Activated gamma-delta T cell (primary cell): Measurements from ENCODE around the gene KRTAP12-2.
"Not testable (repeated sequence)": the region's sequence is repeated elsewhere in the genome, so short reads cannot be mapped to it uniquely, and the experiment has no call there.

Experiments used
- DNase-seq: peaks from one replicate; lab custom pipeline; 2025; lab: John Stamatoyannopoulos, UW

KRTAP12-2 gene

DNA sequence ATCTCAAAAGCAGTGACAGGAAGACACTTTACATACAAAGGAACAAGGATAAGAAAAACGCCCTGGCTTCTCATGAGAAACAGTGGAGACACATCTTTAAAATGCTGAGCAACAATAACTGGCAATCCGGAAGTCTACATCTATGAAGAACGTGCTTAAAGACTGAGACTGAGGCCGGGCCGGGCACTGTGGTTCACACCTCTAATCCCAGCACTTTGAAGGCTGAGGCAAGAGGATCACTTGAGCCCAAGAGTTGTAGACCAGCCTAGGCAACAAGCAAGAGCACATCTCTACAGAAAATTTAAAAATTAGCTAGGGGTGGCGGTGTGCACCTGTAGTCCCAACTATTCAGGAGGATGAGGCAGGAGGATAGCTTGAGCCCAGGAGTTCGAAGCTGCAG, 17.4 kb upstream of the KRTAP12-2 start:
- no peak for DNase-seq

DNA sequence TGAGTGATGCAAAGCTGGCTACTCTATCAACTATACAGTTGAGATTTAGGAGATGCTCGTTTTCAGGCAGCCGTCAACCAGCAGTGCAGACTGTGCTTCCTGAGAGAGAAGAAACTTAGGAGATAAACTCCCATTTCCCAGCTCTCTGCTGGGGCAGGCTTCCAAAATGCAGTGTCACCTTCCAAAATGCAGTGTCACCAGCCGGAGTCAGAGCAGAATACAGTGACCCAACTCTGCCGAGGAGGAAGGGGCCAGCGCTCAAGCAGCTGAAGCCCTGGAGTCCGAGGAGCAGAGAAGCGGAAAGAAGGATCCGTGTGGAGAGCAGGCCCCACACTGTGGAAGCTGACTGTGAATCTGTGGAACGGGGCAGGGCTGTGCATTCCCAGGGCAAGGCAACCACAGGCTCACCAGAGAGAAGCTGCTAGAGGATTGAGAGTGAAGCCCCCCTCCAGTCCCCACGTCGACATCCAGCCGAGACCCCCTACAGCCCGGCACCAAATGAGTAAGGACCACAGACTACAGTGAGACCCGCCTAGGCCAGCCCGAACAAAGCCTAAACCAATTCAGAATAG, 15.9 kb upstream of the KRTAP12-2 start:
- DNase-seq, result no peak

DNA sequence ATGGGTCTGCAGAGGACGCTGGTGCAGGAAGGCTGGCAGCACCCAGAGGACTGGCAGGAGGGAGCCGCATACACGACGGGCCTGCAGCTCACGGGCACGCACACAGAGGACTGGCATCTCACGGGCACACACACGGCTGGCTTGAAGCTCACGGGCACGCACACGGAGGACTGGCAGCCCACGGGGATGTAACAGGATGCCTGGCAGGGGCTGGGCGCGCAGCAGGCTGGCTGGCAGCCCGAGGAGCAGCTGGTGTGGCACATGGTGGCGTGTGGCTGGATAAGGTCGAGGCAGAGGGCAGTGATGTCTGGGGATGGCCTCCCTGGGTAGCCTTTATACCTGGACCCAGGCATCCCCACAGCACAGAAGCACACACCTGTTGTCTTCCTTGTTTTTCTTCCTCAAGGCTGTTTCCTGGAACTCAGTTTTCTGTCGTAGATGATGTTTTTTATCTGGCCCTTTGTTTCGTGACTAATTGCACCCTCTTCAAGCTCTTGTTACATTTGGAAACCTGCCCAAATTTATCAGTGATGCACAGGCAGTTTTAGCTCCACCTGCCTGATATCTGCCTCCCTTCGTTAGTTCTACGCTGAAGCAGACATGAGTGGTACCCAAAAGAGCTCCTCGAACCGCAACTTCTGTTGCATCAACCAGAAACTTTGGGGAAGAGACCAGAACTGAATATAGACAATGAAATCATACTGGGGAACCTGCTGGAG, 15.3 kb upstream of the KRTAP12-2 start, which contains the start of gene KRTAP12-1:
Gene KRTAP12-1 (minus strand): TSS at position 303 of the 719 bp plus-strand sequence. CDS start 40 bp downstream, at position 263.
- no peak for DNase-seq

DNA sequence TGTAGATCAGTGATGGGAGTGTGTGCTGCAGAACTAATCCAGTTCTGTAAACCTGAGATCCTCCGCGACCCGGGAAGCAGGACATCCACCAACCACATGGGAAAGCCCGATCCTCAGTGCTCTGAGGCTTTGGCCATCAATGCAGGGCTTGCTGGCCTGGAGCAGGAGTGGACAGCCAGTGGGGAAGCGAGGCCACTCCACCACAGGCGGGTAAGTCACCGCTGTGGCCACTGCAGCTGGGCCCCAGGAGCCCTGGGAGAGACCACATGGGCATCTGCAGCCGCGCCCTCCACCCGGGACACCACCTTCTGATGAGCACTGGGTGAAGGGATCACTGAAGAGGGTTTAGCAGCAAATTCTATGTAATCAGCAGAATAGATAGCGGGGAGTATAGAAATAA, 14.4 kb upstream of the KRTAP12-2 start:
- no peak for DNase-seq

DNA sequence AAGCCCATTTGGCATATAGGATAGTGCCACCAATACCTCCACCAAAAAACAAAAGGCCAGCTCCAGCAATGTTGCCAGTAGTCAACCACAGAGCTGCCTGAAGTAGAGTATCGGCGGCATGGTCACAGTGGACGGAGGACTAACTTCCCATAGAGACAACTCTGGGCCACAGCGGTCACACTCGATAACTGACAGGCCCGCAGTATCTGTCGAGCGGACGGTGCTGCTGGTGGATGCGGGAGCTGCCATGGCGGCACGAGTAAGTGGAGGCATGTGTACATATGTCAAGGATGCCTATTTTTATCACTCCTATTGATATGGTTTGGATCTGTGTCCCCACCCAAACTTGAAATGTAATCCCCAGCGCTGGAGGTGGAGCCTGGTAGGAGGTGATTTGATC, 11.2 kb upstream of the KRTAP12-2 start:
- DNase-seq, result no peak

DNA sequence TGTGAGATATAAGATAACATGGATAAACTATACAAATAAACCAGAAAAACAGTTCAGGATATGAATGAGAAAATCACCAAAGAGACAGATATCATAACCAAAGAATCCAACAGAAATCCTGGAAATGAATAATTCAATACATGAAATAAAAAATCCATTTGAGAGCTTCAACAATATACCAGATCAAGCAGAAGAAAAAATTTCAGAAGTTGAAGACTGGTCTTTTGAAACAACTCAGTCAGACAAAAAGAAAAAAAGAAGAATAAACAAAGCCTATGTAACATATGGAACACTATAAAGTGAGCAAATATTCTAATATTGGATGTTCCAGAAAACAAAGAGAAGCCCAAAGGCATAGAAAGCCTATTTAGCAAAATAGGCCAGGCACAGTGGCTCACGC, 5.2 kb upstream of the KRTAP12-2 start:
- no peak for DNase-seq

DNA sequence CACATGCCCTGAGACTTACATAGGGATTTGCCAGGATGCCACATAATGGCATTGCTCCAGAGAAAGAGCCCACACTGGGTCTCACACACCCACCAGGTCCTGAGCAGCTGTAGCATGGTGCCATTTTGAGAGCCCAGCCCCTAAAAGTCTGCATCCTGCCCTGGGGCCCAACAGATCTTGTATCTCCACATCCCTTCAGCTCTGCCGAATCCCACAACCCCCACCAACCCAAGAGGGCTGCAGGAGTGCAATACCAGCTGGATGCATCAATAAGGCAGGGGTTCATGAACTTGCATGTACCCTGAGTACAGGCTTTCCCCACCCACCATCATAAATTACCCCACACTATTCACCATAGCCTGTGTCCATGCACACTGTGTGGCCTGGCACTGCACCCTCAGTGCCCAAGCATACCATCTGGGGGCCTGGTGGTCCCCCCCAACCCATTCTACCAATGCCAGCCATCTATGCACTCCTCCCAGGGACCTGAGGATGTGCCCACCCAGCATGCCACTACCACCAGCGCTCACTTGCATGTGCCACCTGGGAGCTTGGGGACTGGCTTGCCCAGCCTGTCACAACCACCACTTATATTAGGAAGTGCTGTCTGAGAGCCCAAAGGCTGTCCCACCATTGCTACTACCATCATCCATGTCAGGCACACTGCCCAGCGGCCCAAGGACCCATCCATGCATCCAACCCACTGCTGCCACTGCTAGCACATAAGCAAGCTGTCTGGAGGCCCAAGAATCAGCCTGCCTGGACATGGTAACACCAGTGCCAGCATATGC, 4.1 kb upstream of the KRTAP12-2 start:
- DNase-seq, result no peak

DNA sequence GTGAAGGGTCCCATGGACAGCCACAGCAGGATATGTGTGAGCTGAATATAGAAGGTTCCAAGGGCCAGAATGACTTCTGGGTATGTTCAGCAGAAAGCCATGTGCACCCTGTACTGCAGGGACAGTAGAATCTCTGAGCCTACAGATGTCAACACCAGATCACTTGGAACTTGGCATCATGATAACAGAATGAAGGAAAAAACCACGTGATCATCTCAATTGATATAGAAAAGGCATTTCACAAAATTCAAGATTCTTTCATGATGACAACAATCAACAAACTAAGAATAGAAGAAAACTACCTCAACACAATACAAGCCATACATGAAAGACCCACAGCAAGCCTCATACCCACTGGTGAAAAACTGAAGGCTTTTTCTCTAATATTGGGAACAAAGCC, 885 bp upstream of the KRTAP12-2 start:
- no peak for DNase-seq

DNA sequence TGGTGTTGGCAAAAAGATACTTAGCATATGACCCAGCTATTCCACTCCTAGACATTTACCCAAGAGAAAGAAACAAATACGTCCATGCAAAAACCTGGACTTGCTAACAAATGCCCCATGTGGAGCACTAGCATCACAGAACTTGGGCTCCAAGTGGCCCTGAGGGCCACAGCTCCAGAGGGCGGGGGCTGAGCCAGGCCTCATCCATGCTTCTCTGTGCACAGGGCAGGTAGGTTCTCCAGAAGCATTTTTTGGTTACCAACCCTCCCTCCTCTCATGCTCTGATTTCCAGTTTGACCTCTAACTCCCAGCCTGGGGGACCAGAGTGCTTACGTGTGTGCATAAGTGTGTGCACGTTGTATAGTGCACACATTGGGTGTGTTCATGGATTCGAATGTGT, 2.0 kb downstream of the KRTAP12-2 start:
- no peak for DNase-seq

DNA sequence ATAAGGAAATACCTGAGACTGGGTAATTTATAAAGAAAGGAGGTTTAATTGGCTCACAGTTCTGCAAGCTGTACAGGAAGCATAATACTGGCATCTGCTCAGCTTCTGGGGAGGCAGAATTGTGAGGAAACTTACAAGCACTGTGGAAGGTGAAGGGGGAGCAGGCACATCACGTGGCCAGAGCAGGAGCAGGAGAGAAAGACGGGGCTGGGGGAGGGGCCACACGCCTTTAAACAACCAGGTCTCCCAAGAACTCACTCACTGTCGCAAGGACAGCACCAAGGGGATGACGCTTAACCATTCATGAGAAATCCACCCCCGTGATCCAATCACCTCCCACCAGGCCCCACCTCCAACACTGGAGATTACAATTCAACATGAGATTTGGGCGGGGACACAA, 5.2 kb downstream of the KRTAP12-2 start:
- not testable (repeated sequence) for DNase-seq

DNA sequence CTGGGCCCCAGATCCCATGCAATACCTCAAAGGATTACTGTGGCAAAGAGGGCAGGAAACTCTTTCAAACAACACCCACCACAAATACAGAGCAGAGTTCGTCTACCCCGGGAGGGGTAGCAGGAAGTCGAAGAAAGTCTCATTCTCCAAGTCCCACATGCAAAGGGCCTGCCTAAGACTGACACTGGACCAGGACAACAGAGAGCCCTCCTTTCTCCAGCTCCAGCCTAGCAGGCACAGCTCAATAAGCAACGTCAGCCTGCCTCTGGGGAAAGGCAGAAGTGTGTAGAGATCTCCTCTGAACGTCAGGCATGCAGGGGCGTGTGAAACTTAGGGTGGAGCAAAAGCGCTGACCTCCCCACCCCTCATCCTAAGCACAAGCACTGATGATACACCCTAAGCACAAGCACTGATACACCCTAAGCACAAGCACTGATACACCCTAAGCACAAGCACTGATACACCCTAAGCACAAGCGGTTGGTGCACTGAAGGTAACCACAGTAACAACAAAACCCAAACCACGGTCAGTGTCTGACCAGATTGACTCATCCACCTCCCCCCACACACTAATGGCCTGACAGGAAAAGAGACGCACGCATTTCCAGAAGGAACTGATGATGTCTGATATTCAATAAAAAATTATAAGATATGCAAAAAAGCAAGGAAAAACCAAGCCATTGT, 7.7 kb downstream of the KRTAP12-2 start:
- no peak for DNase-seq

DNA sequence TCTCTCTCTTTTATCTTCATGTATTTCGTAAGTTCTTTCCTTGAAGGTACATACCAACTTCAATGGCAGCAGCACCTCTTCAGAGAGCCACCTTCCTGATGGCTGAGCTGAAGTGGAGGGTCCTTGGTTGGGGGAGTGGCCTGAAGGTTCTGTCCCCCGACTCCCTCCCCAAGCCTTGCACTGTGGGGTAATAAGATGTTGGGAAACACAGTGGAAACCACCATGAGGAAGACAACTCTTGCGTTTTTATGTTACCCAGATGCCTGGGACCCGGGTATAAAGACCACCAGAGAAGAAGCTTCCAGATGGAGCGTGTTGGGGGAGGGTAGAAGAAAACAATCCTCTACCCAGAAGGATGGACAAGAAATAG, 8.2 kb downstream of the KRTAP12-2 start:
- DNase-seq, result no peak

DNA sequence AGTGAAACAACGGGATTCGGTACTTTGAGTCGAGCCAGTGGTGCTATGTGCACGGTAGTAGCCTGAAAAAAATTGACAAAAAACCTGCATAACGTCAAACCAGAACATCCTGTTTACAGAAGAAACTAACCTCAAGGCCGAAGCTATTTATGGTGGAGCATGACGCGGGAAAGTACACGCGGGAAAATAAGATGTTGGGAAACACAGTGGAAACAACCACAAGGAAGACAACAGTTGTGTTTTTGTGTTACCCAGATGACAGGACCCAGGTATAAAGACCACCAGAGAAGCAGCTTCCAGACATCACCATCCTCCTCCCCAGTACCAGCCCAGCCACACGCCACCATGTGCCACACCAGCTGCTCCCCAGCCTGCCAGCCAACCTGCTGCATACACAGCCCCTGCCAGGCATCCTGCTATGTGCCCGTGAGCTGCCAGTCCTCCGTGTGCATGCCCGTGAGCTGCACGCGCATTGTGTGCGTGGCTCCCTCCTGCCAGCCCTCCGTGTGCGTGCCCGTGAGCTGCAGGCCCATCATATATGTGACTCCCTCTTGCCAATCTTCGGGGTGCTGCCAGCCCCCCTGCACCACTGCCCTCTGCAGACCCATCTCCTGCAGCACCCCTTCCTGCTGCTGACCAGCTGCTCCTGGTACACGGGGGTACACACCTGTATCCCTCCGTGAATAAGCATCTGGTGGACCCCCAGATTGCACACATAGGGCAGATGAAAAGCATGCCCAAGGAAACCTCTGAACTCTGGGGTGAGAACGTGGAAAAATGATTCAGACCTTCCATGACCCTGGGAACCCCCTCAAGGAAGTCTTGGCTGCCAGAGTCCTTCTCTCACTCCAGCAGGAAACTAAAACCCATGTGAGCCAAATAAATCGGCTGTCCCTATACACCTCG, 8.8 kb downstream of the KRTAP12-2 start, which contains the start of gene KRTAP12-3:
Gene KRTAP12-3 (plus strand): TSS at position 298 of the 906 bp plus-strand sequence. CDS start 48 bp downstream, at position 346.
- DNase-seq, result peak; percentile 56

DNA sequence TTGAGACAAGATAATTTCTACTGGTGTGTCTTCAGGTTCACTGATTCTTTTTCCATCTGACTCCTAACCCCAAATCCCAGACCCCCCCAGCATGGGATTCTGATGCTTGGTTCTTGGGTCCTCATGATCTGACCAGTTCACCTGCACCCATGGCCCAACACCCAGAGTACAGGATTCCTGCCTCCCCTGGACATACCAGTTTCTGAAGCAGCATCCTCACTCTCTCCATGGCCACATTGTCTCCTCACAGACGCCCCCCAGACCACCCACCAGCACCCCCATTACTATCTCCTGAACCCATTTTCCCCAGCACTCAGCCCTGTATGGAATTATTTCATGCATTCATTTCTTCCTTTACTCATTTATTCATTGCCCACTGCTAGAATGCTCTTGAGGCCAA, 9.9 kb downstream of the KRTAP12-2 start:
- no peak for DNase-seq

DNA sequence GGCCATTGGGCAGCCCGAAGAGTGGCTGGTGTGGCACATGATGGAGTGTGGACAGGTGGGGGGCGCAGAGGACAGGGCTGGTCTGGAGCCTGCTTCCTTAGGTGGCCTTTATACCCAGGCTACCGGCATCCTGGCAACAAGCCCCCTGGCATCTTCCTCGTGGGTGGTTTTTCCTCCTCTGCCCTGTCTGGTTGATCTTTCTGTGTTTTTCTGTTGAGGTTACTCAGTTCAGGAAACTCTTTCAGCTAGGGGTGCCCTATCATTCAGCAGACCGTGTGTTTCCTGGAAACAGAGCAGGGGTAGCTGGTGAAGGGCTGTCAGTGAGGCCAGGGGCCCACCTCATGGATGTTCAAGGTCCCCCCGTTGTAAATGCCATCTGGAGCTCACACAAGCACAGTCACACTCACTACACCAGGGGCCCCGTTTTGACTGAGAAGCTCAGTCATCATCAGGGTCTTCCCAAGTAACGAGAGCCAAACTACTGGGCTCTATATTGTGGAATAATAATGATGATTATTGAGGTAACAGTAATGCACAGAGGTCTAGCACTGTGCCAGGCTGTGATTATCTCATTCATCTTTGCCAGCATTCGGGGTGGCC, 12.1 kb downstream of the KRTAP12-2 start, which contains the start of gene KRTAP12-4:
Gene KRTAP12-4 (minus strand): TSS at position 84 of the 600 bp plus-strand sequence. CDS start 45 bp downstream, at position 39.
- DNase-seq, result no peak

DNA sequence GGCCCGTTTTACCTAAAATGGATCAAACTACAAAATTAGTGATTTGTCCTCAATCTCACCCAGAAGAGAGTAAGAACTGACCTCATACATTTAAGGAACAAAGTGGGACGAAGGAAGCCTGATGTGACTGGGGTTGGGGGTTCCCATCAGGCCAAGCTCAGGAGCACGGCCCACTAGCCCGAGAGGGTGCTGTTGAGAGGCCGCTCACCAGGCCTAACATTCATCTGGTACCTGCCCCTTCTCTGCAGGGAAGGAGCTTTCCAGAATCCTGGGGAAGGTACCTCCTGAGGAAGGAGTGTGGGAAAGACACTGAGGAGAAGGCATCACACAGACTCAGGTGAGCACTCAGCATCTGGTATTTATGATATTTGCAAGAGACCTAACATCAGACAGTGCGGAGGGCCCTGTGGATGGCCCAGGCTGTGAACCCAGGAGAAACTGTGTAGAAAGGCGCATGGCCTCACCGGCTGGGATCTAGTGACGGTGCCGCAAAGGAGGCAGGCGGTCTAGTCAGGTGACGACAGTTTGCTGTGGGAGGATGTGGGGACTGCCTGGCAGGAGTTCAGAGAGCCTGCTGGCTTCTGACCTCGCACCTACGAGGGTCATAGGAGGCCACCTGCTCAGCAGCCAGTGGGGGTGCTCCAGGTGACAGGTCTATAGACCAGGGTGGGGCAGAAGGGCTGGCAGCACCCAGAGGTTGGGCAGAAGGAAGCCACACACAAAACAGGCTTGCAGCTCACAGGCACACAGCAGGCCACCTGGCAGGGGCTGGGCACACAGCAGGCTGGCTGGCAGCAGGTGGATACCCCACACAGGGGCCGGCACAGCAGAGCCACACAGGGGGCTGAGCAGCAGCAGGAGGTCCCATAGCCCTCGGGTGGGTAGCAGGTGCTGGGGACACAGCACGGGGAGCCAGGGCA, 12.8 kb downstream of the KRTAP12-2 start:
- DNase-seq, result peak; percentile 38

DNA sequence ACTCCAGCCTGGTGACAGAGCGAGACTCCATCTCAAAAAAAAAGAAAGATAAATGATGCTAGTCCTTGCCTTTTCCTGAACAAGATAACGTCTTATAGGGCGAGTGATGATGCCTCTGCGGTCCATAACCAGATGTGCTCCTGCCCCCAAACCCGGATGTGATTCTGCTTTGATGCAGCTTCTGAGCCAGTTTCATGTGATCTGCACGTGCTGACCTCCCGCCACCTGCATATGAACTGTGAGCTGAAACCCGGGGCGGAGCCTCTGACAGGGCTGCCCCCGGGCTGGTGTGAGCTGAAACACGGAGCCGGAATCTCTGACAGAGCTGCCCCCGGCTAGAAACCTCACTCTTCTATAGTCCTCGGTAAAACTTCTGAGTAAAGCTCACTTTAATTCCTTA, 13.6 kb downstream of the KRTAP12-2 start:
- no peak for DNase-seq

DNA sequence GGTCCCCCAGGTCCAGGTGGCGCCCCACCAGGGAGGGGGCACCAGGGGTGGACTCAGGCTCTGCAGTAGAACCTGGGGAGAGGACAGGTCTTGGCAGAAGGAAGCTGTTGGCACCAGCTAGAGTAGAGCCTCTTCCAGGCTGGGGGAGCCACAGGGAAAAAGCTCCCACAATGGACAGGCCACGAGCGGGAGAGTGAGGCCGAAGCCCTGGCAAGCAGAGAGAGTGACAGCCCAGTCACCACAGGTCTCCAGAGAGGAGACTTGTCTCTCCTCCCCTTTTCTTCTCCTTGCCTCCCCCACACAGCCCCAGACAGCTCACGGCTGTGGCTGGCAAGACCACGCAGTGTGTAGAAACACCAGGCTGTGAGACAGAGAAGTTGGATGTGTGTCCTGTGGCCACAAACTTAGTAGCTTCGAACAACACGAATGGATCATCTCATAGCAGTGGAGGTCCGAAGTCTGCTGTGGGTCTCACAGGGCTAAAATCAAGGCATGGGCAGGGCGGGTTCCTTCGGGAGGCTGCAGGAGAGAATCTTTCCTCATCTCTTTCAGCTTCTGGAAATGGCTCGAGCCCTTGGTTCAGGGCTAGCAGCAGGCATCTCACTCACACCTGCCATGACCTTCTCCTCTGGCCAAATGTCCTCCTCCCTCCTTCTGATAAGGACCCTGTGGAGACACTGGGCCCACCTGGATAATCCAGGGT, 15.6 kb downstream of the KRTAP12-2 start:
- DNase-seq, result no peak
